HFFc6 (cell line): ENCODE results near the gene AFTPH. TPM values are rescaled to one million over a fixed set of nuclear protein-coding genes. Genes with fewer than 3 reads are reported as not detected.

Source experiments
- DNase-seq: peaks from one replicate; pipeline ENCODE4 v3.0.0-alpha.2; 2018
- H3K27ac Mint-ChIP-seq: 2 replicates; pipeline ENCODE4 v1.8.0; 2020; ENCODE audit warnings: mild to moderate bottlenecking, mixed read lengths
- H3K27me3 Mint-ChIP-seq: 2 replicates; pipeline ENCODE4 v1.8.0; 2021; ENCODE audit warnings: mild to moderate bottlenecking, moderate library complexity, mixed read lengths; ENCODE audit not compliant: insufficient read depth
- H3K36me3 Mint-ChIP-seq: 2 replicates; pipeline ENCODE4 v1.8.0; 2021; ENCODE audit warnings: low read depth, mixed read lengths
- H3K4me1 Mint-ChIP-seq: 2 replicates; pipeline ENCODE4 v1.8.0; 2020; ENCODE audit warnings: low read depth, mixed read lengths
- H3K4me3 Mint-ChIP-seq: 2 replicates; pipeline ENCODE4 v1.8.0; 2020; ENCODE audit warnings: mild to moderate bottlenecking, moderate library complexity, mixed read lengths
- H3K9me3 Mint-ChIP-seq: 2 replicates; pipeline ENCODE4 v1.8.0; 2020; ENCODE audit warnings: mild to moderate bottlenecking, mixed read lengths
- CTCF ChIP-seq: fragments of 200-600 bp; sonication (generic); IDR thresholded peaks from 2 replicates; pipeline ENCODE4 v1.5.0; 2021; ENCODE audit warnings: antibody characterized with exemption, mild to moderate bottlenecking
- total RNA-seq, 6 experiments: library from RNA; stranded (reverse); fragmentation: NEBNext Ultra II Directional; extraction: Animal tissue kit (Norgen Biotek cat#: 25700); gene quantifications; 2 replicates in 1 of 6; 3 replicates in 5 of 6; pipeline ENCODE4 v1.2.3, GENCODE V29; 2021

The AFTPH gene
- total RNA-seq, 6 experiments from 2014 or later, result 17.2 to 25.3 (median 19.3) TPM

GRCh38 chr2:64582774-64583340 is 58.7 kb downstream of the AFTPH start:
- no peak for DNase-seq
- Mint-ChIP-seq H3K27ac (no peak overlapping the region), H3K27me3 (no peaks in the 10 kb centered on the region), H3K4me3 (no peak overlapping the region), H3K9me3 (no peaks in the 10 kb centered on the region), H3K36me3 (0 out of 2 replicates have a peak, but pooled peaks cover 2% of the 10 kb centered on the region), H3K4me1 (no peaks in the 10 kb centered on the region; the same call in 1 of the 2 replicates)
- no peak for TF ChIP-seq CTCF

- DNase-seq, result no peak
- Mint-ChIP-seq H3K27ac (no peak overlapping the region), H3K27me3 (no peaks in the 10 kb centered on the region), H3K36me3 (no peaks in the 10 kb centered on the region), H3K4me1 (no peaks in the 10 kb centered on the region; the same call in 1 of the 2 replicates), H3K4me3 (no peak overlapping the region), H3K9me3 (no peaks in the 10 kb centered on the region)
- no peak for TF ChIP-seq CTCF
These were observed 61.9 kb downstream of the AFTPH start for GRCh38 chr2:64586054-64586453.

- DNase-seq, result peak; percentile 50
- peaks cover 5% of the 10 kb centered on the region for H3K36me3 Mint-ChIP-seq
- H3K27me3 Mint-ChIP-seq, result no peaks in the 10 kb centered on the region
- no peaks in the 10 kb centered on the region; the same call in 1 of the 2 replicates for H3K4me1 Mint-ChIP-seq
- H3K9me3 Mint-ChIP-seq, result no peaks in the 10 kb centered on the region
- no peak overlapping the region for H3K27ac Mint-ChIP-seq
- H3K4me3 Mint-ChIP-seq, result no peak overlapping the region
- TF ChIP-seq CTCF, result peak; percentile 81
These were observed 62.9 kb downstream of the AFTPH start for GRCh38 chr2:64586883-64587481.

GRCh38 chr2:64587561-64587960 is 63.4 kb downstream of the AFTPH start:
- Mint-ChIP-seq H3K4me1 (peaks cover 2% of the 10 kb centered on the region), H3K9me3 (no peaks in the 10 kb centered on the region), H3K27me3 (no peaks in the 10 kb centered on the region), H3K27ac (no peak overlapping the region), H3K4me3 (no peak overlapping the region), H3K36me3 (peaks cover 10% of the 10 kb centered on the region)
- DNase-seq, result no peak
- no peak for TF ChIP-seq CTCF

GRCh38 chr2:64591188-64591587 is 67.1 kb downstream of the AFTPH start:
- DNase-seq, result no peak
- Mint-ChIP-seq H3K27me3 (peaks cover 2% of the 10 kb centered on the region; the same call in 1 of the 2 replicates), H3K9me3 (no peaks in the 10 kb centered on the region), H3K4me3 (no peak overlapping the region), H3K36me3 (peaks cover 16% of the 10 kb centered on the region), H3K4me1 (peaks cover 39% of the 10 kb centered on the region), H3K27ac (no peak overlapping the region)
- TF ChIP-seq CTCF, result no peak
